GM18502 (cell line): ENCODE data around the gene THSD7A.
A peak's percentile ranks its signal among the peaks of the same experiment; 100 is the strongest.

Experiments
- ATAC-seq: cut with Tn5 transposase; IDR thresholded peaks from one replicate; pipeline ENCODE4 v1.9.1; 2021; ENCODE audit warnings: mild to moderate bottlenecking; ENCODE audit not compliant: unreplicated experiment, poor library complexity

The THSD7A gene

GRCh38 chr7:11811709-11812108, 20.3 kb downstream of the THSD7A start:
- no peak for ATAC-seq

- no peak for ATAC-seq
Measured at GRCh38 chr7:11810043-11810625, 21.9 kb downstream of the THSD7A start.

DNA sequence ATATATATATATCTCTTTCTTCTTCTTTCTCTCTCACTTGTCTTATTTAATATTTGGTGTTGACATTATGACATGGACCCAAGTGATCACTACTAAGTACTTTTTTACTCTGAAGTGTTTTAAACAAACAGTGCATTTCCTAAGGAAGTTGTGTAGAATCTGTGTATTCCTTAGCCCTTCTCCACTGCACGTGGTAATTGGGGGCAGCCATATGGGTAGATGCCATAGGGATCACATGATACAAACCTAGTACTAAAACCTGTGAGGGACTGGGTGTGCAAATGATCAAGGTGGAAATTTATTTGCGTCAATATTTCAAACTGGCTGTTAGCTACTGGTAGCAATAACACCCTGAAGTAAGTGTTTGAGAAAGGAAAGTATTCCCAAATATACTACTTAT, 25.0 kb downstream of the THSD7A start:
- no peak for ATAC-seq

- ATAC-seq, result no peak
Measured at GRCh38 chr7:11804621-11805020, 27.4 kb downstream of the THSD7A start.

DNA sequence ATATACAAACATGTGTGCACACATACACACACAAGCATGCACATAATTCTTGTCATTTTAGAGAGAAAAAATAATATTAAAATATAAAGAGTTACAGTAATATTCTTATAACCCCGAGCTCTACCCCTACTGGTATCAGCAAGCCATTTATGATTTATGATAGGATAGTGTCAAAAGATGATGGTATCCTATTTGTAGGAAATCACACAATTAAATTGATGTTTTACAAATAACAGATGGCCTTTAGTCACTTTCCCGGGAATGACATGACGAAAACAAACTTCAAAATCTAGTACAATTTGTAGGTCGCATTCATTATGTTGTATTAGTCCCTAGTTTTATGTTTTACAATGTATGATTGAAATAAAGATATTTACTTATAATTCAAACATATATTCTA, 36.8 kb downstream of the THSD7A start:
- no peak for ATAC-seq

- no peak for ATAC-seq
Measured at GRCh38 chr7:11792166-11792565, 39.8 kb downstream of the THSD7A start.

DNA sequence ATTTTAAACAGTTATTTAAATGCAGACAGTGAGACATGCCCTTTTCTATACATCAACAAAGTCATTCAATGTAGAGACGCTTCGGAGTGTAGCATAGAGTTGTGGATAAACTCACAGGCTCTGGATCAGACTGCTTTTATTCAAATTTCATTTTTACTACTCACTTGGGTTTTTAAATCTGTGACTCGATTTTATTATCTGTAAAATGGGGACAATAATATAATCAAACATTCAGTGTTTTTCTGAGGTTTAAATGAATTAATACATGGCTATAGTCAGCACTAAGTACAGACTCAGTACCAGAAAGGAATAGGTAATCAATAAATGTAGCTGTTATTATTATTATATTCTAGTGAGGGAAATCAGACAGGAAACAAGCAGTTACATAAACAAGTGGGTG, 43.4 kb downstream of the THSD7A start:
- no peak for ATAC-seq

GRCh38 chr7:11787534-11787933, 44.5 kb downstream of the THSD7A start:
- no peak for ATAC-seq

DNA sequence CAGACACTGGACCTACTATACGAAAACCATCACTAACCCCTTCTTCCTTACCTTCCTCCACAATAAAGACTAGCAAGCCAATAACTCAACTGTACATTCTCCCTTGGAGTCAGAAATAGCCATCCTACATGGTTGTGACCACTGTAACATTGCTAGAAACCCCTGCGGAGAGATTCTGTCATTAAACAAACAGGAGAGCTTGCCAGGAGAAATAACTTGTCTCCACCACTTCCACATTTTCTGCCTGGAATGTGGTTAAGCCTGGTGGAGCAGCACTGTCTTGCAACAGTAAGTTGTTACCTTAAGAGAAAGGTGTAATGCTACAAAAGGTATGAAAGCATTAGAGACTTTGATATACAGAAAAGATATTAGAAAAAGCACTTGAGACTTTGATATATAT, 45.8 kb downstream of the THSD7A start:
- ATAC-seq, result no peak

DNA sequence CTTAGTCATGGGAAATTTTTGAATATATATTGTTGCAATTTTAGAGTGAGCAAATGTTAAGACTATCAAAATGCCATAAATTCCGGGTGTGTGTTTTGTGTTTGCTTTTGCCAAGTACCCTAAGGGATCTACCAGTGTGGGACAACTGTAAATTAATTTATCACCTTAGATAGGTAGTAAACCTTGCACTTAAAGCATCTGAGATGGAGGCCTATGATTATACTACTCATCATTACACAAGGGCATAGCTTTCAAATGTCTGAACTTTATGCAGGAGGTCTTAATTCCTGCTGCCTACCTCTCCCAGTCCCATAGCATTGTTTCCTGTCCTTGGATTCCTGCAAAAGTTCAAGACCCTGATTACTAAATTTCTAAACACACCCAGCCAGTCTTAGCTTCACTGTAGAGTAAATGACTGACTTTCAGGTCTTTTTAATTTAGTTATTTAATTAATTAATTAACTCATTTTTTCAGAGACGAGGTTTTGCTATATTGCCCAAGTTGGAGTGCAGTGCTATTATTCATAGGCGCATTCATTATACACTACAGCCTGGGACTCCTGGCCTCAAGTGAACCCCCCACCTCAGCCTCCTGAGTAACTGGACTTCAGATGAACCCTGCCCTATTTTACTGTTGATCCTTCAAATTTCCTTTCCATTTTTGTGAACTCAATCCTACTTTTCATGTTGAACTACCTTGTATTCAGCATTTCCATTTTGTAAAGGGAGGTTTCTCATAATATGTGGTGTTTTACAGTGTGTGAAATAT, 47.0 kb downstream of the THSD7A start:
- no peak for ATAC-seq

GRCh38 chr7:11779864-11780674, 51.9 kb downstream of the THSD7A start:
- ATAC-seq, result no peak

- no peak for ATAC-seq
Measured at GRCh38 chr7:11776039-11776438, 56.0 kb downstream of the THSD7A start.

DNA sequence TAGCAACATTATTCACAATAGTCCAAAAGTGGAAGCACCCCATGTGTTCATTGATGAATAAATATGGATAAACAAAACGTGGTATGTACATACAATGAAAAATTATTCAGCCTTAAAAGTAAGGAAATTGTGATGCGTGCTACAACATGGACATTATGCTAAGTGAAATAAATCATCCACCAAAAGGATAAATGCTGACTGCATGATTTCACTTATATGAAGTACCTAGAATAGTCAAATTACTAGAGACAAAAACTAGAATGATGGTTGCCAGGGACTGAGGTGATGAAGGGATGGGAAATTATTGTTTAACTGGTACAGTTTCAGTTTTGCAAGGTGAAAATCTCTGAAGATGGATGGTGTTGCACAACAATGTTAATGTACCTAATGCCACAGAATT, 56.6 kb downstream of the THSD7A start:
- ATAC-seq, result no peak

- ATAC-seq, result no peak
Measured at GRCh38 chr7:11768263-11768662, 63.7 kb downstream of the THSD7A start.

GRCh38 chr7:11767148-11767547, 64.8 kb downstream of the THSD7A start:
- ATAC-seq, result no peak

DNA sequence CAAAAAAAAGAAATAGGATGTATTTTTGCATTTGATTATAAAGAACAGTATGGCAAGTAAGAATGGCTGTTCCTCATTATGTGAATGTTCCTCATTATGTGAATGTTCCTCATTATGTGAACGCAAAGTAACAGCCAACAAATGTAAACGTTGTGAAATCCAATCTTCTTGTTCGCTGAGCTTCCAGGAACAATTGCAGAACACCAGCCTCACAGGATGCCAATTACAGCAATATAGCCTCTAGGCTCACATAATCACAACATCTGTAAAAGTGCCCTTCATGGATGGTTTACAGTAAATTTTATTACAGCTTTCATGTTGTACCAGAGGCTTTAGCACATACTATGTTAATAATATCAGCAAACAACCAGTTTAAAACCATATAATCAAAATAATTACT, 71.6 kb downstream of the THSD7A start:
- ATAC-seq, result no peak

DNA sequence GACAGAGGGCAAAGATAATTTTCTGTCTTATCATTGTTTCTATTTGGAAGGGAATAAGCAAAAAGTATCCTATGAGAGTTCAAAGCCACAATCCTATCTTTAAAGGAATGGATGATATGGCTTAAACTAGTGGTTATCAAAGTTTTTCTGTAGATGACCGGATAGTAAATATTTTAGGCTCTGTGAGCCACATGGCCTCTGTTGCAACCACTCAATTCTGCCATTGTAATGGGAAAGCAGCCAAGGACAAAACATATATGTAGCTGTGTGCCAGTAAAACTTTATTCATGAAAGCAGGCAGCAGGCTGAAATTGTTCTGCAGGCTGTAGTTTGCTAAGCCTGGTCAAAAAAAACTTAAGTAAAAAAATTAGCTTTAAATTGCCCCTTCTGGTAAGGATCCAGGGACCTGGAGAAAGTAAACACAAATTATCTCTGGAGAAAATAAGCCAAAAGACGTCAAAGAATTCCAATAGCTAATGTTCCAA, 73.3 kb downstream of the THSD7A start:
- ATAC-seq, result no peak

GRCh38 chr7:11757153-11757552, 74.8 kb downstream of the THSD7A start:
- no peak for ATAC-seq

- no peak for ATAC-seq
Measured at GRCh38 chr7:11754933-11755332, 77.1 kb downstream of the THSD7A start.

DNA sequence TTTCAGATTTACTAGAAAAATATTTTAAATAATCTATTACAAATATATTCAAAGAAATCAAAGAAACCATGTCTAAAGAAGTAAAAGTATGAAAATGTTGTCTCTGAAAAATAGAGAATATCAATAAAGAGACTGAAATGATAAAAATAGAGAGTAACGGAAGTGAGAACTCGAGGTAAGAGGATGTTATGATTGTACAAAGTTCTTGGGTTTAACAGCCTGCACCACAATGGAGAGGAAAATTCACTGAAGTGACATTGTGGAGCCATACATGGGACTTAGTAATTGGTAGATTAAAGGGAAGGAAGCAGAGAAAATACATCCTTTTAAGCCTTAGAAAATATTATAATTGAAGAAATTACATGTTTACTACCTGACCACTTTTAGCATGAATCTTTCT, 77.9 kb downstream of the THSD7A start:
- ATAC-seq, result peak; percentile 87

DNA sequence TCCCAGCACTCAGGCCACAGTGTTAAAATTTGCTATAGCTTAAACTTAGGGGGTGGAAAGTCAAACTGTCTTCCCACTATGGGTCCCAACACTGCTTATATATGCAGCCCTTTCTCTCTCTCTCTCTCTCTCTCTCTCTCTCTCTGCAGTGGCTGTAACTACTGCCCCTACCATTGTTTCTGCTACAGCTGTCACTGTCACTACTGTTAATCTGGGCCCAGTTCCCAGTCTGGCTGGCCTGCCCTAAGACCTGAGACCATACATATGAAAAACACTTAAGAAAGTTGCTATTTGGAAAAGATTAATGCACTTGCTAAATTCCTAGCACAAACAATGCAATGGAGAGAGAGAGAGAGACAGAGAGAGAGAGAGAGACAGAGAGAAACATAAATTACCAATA, 78.6 kb downstream of the THSD7A start:
- ATAC-seq, result no peak
